ENCODE results near the gene MDFIC.

MDFIC gene

GRCh38 chr7:114924038-114924712 is 2.3 kb downstream of the MDFIC start:
- no peak overlapping the region for H2BK120ac ChIP-seq (ENCODE audit: insufficient read depth, low read length, poor library complexity)
- no CpG with 5 or more reads among the region's 4 CpGs for WGBS (ENCODE audit: extremely low coverage, insufficient coverage, insufficient read length)
- DNase-seq, result no peak
- H4K12ac ChIP-seq (ENCODE audit: low read depth, low read length), result no peak overlapping the region
- H3K9me3 ChIP-seq (ENCODE audit: insufficient read depth, low read depth, low read length), result no peaks in the 10 kb centered on the region
- no peak overlapping the region for H2BK5ac ChIP-seq (ENCODE audit: low read depth, low read length, poor library complexity)
- H3K79me1 ChIP-seq (ENCODE audit: low read length), result peaks cover 13% of the 10 kb centered on the region
- no peak overlapping the region for H2BK12ac ChIP-seq (ENCODE audit: low read length)
- H2AK5ac ChIP-seq (ENCODE audit: low read length), result no peak overlapping the region
- no peaks in the 10 kb centered on the region for H3K27me3 ChIP-seq (ENCODE audit: insufficient read depth, low read length)
- no peak overlapping the region for H3K18ac ChIP-seq (ENCODE audit: low read length)
- H4K8ac ChIP-seq (ENCODE audit: low read depth, low read length), result no peak overlapping the region
- H3K4ac ChIP-seq (ENCODE audit: low read depth, low read length), result no peak overlapping the region
- no peaks in the 10 kb centered on the region for H3K36me3 ChIP-seq (ENCODE audit: control insufficient read depth in 1 of 2, insufficient read depth in 2 of 2, low read length in 2 of 2)
- H3K4me3 ChIP-seq (ENCODE audit: low read depth, low read length), result no peak overlapping the region
- H3K9ac ChIP-seq (ENCODE audit: low read length), result no peak overlapping the region
- no peak overlapping the region for H3K4me2 ChIP-seq (ENCODE audit: low read length)
- peaks cover 6% of the 10 kb centered on the region for H3K79me2 ChIP-seq (ENCODE audit: control insufficient read depth, insufficient read depth, low read length, poor library complexity)
- no peak overlapping the region for H4K91ac ChIP-seq (ENCODE audit: low read depth, low read length)
- no peak overlapping the region for H3K23ac ChIP-seq (ENCODE audit: low read length)
- no peak overlapping the region for H2AFZ ChIP-seq (ENCODE audit: insufficient read depth, low read length, poor library complexity)
- no peak overlapping the region for H3K14ac ChIP-seq (ENCODE audit: low read length)
- H3K27ac ChIP-seq (ENCODE audit: low read depth, low read length), result no peak overlapping the region
- peaks cover 0 to 3% of the 10 kb centered on the region in 2 experiments for H3K4me1 ChIP-seq (ENCODE audit: control insufficient read depth in 1 of 2, insufficient read depth in 2 of 2, low read length in 2 of 2)

GRCh38 chr7:114925434-114925833 is 3.5 kb downstream of the MDFIC start:
- H3K4me2 ChIP-seq (ENCODE audit: low read length), result no peak overlapping the region
- DNase-seq, result no peak
- H4K8ac ChIP-seq (ENCODE audit: low read depth, low read length), result no peak overlapping the region
- no peak overlapping the region for H3K14ac ChIP-seq (ENCODE audit: low read length)
- H3K27ac ChIP-seq (ENCODE audit: low read depth, low read length), result no peak overlapping the region
- no peak overlapping the region for H2AK5ac ChIP-seq (ENCODE audit: low read length)
- H3K27me3 ChIP-seq (ENCODE audit: insufficient read depth, low read length), result no peaks in the 10 kb centered on the region
- H3K9me3 ChIP-seq (ENCODE audit: insufficient read depth, low read depth, low read length), result no peaks in the 10 kb centered on the region
- H3K79me2 ChIP-seq (ENCODE audit: control insufficient read depth, insufficient read depth, low read length, poor library complexity), result peaks cover 6% of the 10 kb centered on the region
- no peak overlapping the region for H3K4ac ChIP-seq (ENCODE audit: low read depth, low read length)
- H4K91ac ChIP-seq (ENCODE audit: low read depth, low read length), result no peak overlapping the region
- no peak overlapping the region for H2BK12ac ChIP-seq (ENCODE audit: low read length)
- H3K9ac ChIP-seq (ENCODE audit: low read length), result no peak overlapping the region
- H2BK120ac ChIP-seq (ENCODE audit: insufficient read depth, low read length, poor library complexity), result no peak overlapping the region
- no peaks in the 10 kb centered on the region for H3K36me3 ChIP-seq (ENCODE audit: control insufficient read depth in 1 of 2, insufficient read depth in 2 of 2, low read length in 2 of 2)
- no peak overlapping the region for H3K18ac ChIP-seq (ENCODE audit: low read length)
- H3K4me1 ChIP-seq (ENCODE audit: control insufficient read depth in 1 of 2, insufficient read depth in 2 of 2, low read length in 2 of 2), result peaks cover 0 to 3% of the 10 kb centered on the region in 2 experiments
- no peak overlapping the region for H3K4me3 ChIP-seq (ENCODE audit: low read depth, low read length)
- H2AFZ ChIP-seq (ENCODE audit: insufficient read depth, low read length, poor library complexity), result no peak overlapping the region
- no peak overlapping the region for H3K23ac ChIP-seq (ENCODE audit: low read length)
- peaks cover 13% of the 10 kb centered on the region for H3K79me1 ChIP-seq (ENCODE audit: low read length)
- H2BK5ac ChIP-seq (ENCODE audit: low read depth, low read length, poor library complexity), result no peak overlapping the region
- H4K12ac ChIP-seq (ENCODE audit: low read depth, low read length), result no peak overlapping the region

GRCh38 chr7:114928060-114928459 is 6.2 kb downstream of the MDFIC start:
- Histone ChIP-seq H3K4ac (ENCODE audit: low read depth, low read length) (no peak overlapping the region), H3K79me1 (ENCODE audit: low read length) (peaks cover under 1% of the 10 kb centered on the region), H3K27me3 (ENCODE audit: insufficient read depth, low read length) (no peaks in the 10 kb centered on the region), H4K12ac (ENCODE audit: low read depth, low read length) (no peak overlapping the region), H3K23ac (ENCODE audit: low read length) (no peak overlapping the region), H3K36me3 (ENCODE audit: control insufficient read depth in 1 of 2, insufficient read depth in 2 of 2, low read length in 2 of 2) (no peaks in the 10 kb centered on the region), H3K4me3 (ENCODE audit: low read depth, low read length) (no peak overlapping the region), H3K4me2 (ENCODE audit: low read length) (no peak overlapping the region), H3K9me3 (ENCODE audit: insufficient read depth, low read depth, low read length) (no peaks in the 10 kb centered on the region), H3K18ac (ENCODE audit: low read length) (no peak overlapping the region), H2AK5ac (ENCODE audit: low read length) (no peak overlapping the region), H2BK5ac (ENCODE audit: low read depth, low read length, poor library complexity) (no peak overlapping the region), H3K27ac (ENCODE audit: low read depth, low read length) (no peak overlapping the region), H4K91ac (ENCODE audit: low read depth, low read length) (no peak overlapping the region), H2BK12ac (ENCODE audit: low read length) (no peak overlapping the region), H3K9ac (ENCODE audit: low read length) (no peak overlapping the region), H2AFZ (ENCODE audit: insufficient read depth, low read length, poor library complexity) (no peak overlapping the region), H3K79me2 (ENCODE audit: control insufficient read depth, insufficient read depth, low read length, poor library complexity) (no peaks in the 10 kb centered on the region), H2BK120ac (ENCODE audit: insufficient read depth, low read length, poor library complexity) (no peak overlapping the region), H4K8ac (ENCODE audit: low read depth, low read length) (no peak overlapping the region), H3K14ac (ENCODE audit: low read length) (no peak overlapping the region), H3K4me1 (ENCODE audit: control insufficient read depth in 1 of 2, insufficient read depth in 2 of 2, low read length in 2 of 2) (no peaks in the 10 kb centered on the region)
- no CpG with 5 or more reads among the region's 2 CpGs for WGBS (ENCODE audit: extremely low coverage, insufficient coverage, insufficient read length)
- DNase-seq, result no peak

- Histone ChIP-seq H3K4me2 (ENCODE audit: low read length) (no peak overlapping the region), H3K79me1 (ENCODE audit: low read length) (no peaks in the 10 kb centered on the region), H3K27ac (ENCODE audit: low read depth, low read length) (no peak overlapping the region), H3K36me3 (ENCODE audit: control insufficient read depth in 1 of 2, insufficient read depth in 2 of 2, low read length in 2 of 2) (no peaks in the 10 kb centered on the region), H2BK5ac (ENCODE audit: low read depth, low read length, poor library complexity) (no peak overlapping the region), H4K12ac (ENCODE audit: low read depth, low read length) (no peak overlapping the region), H3K4me3 (ENCODE audit: low read depth, low read length) (no peak overlapping the region), H3K4me1 (ENCODE audit: control insufficient read depth in 1 of 2, insufficient read depth in 2 of 2, low read length in 2 of 2) (no peaks in the 10 kb centered on the region), H3K9me3 (ENCODE audit: insufficient read depth, low read depth, low read length) (no peaks in the 10 kb centered on the region), H4K91ac (ENCODE audit: low read depth, low read length) (no peak overlapping the region), H3K14ac (ENCODE audit: low read length) (no peak overlapping the region), H2AFZ (ENCODE audit: insufficient read depth, low read length, poor library complexity) (no peak overlapping the region), H4K8ac (ENCODE audit: low read depth, low read length) (no peak overlapping the region), H2BK120ac (ENCODE audit: insufficient read depth, low read length, poor library complexity) (no peak overlapping the region), H3K9ac (ENCODE audit: low read length) (no peak overlapping the region), H3K18ac (ENCODE audit: low read length) (no peak overlapping the region), H3K27me3 (ENCODE audit: insufficient read depth, low read length) (no peaks in the 10 kb centered on the region), H3K79me2 (ENCODE audit: control insufficient read depth, insufficient read depth, low read length, poor library complexity) (no peaks in the 10 kb centered on the region), H2AK5ac (ENCODE audit: low read length) (no peak overlapping the region), H3K23ac (ENCODE audit: low read length) (no peak overlapping the region), H2BK12ac (ENCODE audit: low read length) (no peak overlapping the region), H3K4ac (ENCODE audit: low read depth, low read length) (no peak overlapping the region)
- no peak for DNase-seq
- WGBS (ENCODE audit: extremely low coverage, insufficient coverage, insufficient read length), result 100% methylated on average over 1 of the region's 1 CpG
These were observed 7.7 kb downstream of the MDFIC start for GRCh38 chr7:114929570-114929969.

Measured in trophoblast cell (in vitro differentiated cells and primary cell).